Rectal smooth muscle tissue (tissue), 1 donor: Measurements from ENCODE around the gene C4orf50.

ENCODE experiments used
- H3K27ac ChIP-seq: one replicate; pipeline ENCODE4 v1.7.0; 2013; ENCODE audit warnings: low read depth, low read length, inconsistent platforms
- H3K27me3 ChIP-seq: one replicate; pipeline ENCODE4 v1.7.0; 2013; ENCODE audit warnings: low read length; ENCODE audit not compliant: control insufficient read depth, insufficient read depth
- H3K36me3 ChIP-seq: one replicate; pipeline ENCODE4 v1.7.0; 2013; ENCODE audit warnings: low read length; ENCODE audit not compliant: control insufficient read depth, insufficient read depth
- H3K4me1 ChIP-seq: one replicate; pipeline ENCODE4 v1.7.0; 2013; ENCODE audit warnings: low read length; ENCODE audit not compliant: control insufficient read depth, insufficient read depth
- H3K4me3 ChIP-seq: one replicate; pipeline ENCODE4 v1.7.0; 2013; ENCODE audit warnings: low read length
- H3K9ac ChIP-seq: one replicate; pipeline ENCODE4 v1.7.0; 2013; ENCODE audit warnings: low read length

C4orf50 gene

DNA sequence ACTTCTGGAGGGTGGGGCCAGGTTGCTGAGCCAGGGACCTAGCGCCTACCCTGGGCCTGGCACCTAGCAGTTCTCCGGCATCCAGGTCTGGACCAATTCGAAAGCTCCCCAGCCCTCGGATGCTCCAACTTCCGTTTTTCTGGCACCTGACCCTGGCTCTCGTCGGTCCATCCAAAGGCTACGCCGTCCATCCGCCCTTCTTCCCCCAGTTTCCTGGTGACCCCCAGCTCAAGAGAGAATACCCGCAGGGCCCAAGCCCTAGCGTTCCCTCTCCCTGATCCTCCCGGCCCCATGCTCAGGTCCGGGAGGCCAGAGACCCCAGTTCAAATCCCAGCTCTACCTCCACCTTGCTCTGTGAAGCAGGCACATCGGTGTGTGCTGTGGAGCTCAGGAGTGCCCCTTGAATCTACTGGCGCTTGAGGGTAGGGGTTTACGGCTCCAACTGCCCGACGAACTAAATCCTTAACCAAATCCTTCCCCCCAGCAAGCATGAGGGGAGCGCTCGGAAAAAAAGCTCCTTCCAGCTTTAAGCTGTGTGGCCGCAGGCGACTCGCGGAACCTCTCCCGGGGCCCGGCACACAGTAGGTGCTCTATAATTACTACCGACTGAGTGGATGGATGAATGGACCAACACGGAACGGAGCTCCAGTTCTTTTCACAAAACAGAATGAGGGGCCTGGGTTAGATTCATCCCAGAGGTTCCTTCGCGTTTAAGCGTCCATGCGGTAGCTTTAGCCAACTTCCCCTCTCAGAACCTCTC lies 126.5 kb downstream of the C4orf50 start:
- Histone ChIP-seq H3K27ac (no peak overlapping the region), H3K9ac (no peak overlapping the region), H3K4me1 (peaks cover 3% of the 10 kb centered on the region), H3K36me3 (no peaks in the 10 kb centered on the region), H3K27me3 (peaks cover 43% of the 10 kb centered on the region), H3K4me3 (no peak overlapping the region)

- Histone ChIP-seq H3K9ac (no peak overlapping the region), H3K4me3 (peak overlapping the region; percentile 23), H3K4me1 (peaks cover 3% of the 10 kb centered on the region), H3K27me3 (peaks cover 45% of the 10 kb centered on the region), H3K27ac (no peak overlapping the region), H3K36me3 (no peaks in the 10 kb centered on the region)
Measured at GRCh38 chr4:5890063-5890727, 128.0 kb downstream of the C4orf50 start.

GRCh38 chr4:5889002-5889696 lies 129.1 kb downstream of the C4orf50 start:
- Histone ChIP-seq H3K27ac (no peak overlapping the region), H3K4me3 (no peak overlapping the region), H3K36me3 (no peaks in the 10 kb centered on the region), H3K9ac (no peak overlapping the region), H3K27me3 (peaks cover 43% of the 10 kb centered on the region), H3K4me1 (peaks cover 3% of the 10 kb centered on the region)

DNA sequence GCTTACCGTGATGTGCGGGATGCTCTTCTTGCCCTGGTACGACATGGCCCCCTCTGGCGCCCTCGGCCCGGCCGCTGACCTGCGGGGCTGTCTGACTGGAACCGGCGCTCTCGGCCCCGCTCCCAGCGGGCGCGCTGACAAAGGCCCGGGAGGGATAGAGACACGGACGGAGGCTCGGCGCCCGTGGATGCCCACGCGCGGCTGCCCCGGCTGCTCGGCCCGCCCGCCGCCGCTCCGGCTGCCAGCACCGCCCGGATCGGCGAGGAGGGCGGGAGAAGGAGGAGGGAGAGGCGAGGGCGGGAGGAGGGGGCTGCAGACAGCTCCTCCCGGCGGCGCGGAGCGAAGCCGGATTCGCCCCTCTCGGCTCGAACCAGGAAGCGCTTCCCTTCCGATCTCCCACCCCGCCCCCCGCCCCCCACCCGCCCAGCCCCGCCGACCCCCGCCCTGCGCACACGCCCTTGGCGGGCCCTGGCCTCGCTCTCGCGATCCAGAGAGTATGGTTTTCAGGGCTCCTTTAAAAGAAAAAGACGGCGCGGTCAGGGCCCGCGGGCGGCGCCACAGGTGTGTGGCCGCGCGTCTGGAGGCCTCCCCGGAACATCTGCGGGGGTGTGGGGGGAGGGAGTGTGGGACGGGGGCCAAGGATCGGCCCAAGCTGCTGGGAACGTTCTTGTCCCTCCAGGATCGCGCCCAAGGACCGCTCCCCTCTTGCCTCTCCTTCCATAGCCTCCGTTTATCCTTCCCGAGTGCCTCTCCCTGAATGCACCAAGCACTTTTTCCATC lies 129.8 kb downstream of the C4orf50 start:
- H3K9ac ChIP-seq = no peak overlapping the region
- H3K4me1 ChIP-seq = peaks cover 3% of the 10 kb centered on the region
- peaks cover 37% of the 10 kb centered on the region for H3K27me3 ChIP-seq
- peak overlapping the region; percentile 36 for H3K4me3 ChIP-seq
- H3K36me3 ChIP-seq = no peaks in the 10 kb centered on the region
- no peak overlapping the region for H3K27ac ChIP-seq

DNA sequence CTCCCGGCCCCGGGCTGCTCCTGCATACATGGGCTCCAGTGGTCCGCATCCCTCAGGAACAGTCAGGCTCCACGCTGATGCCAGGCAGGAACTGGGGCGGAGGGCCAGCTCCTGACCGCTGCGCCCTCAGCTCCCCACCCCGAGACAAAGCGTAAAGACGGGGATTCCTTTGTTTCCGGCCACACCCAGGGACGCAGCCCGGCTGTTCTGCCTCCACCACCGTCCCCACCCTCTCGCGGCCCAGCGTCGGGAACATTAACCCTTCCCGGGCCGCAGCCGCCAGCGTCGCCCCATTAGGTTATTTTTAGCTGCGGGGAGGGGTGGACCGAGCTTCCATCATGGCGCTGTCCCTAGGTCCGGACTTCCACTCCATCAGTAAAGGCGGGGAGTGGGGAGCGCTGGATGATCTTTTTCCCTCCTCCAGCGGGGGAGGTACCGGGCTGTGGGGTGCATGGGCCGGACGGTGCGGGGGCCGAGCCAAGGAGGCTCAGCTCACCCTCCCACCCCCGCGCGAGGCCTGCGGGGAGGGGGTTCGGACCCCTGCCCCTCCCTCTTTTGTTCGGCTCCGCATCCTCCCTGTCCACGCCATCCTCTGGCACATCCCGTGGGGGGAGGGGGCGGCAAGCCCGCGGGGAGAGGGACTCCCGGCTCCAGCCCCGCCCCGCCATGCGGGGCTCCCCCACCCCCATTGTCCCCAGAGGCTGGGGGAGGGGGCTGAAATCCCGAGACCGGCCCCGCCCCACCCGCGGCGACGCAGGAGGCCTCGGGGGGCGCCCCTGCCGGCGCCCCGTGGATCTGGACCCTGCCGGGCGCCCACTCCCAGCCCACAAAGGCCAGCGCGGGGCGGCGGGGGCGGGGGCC lies 130.6 kb downstream of the C4orf50 start:
- Histone ChIP-seq H3K36me3 (no peaks in the 10 kb centered on the region), H3K4me3 (peak overlapping the region; percentile 36), H3K27me3 (peaks cover 34% of the 10 kb centered on the region), H3K27ac (no peak overlapping the region), H3K4me1 (peaks cover 3% of the 10 kb centered on the region), H3K9ac (no peak overlapping the region)

DNA sequence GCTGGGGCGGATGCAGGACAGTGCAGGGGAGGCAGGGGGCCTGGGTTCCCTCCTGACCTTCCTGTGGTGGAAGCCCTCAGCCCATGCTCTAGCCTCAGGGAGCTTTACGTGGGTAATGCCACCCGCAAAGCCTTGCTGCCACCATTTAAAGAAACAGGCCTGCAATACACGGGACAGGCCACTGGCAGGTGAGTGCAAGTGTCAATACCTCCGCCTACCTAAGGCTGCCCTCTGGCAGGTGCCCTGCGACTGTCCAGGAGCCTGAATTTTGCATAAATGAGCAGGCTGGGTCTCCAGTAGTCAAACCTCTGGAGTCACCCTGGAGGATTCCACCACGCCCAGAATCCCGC lies 131.2 kb downstream of the C4orf50 start:
- H3K4me1 ChIP-seq = peaks cover 3% of the 10 kb centered on the region
- H3K27ac ChIP-seq = no peak overlapping the region
- H3K27me3 ChIP-seq = peaks cover 34% of the 10 kb centered on the region
- H3K36me3 ChIP-seq = no peaks in the 10 kb centered on the region
- no peak overlapping the region for H3K9ac ChIP-seq
- H3K4me3 ChIP-seq = peak overlapping the region; percentile 36

DNA sequence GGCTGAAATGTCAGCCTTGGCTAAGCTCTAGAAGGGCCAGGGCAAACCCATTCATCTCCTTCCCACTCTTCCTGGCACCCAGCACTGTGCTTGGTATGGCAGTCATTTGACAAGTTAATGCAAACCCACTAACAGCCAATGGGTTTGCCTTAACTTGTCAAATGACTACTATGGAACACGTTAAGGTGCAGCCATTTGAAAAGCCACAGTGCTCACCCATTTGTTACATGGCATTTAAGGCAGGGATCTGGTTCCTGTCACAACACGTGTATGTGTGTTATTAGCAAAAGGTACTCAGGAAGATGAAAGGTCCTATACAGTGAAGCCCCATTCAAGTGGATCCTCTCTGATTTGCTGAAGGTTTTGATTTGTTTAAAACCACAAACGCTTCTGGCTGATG lies 132.5 kb downstream of the C4orf50 start:
- no peak overlapping the region for H3K4me3 ChIP-seq
- no peak overlapping the region for H3K27ac ChIP-seq
- H3K9ac ChIP-seq = no peak overlapping the region
- H3K4me1 ChIP-seq = peaks cover 3% of the 10 kb centered on the region
- no peaks in the 10 kb centered on the region for H3K36me3 ChIP-seq
- H3K27me3 ChIP-seq = peaks cover 23% of the 10 kb centered on the region

DNA sequence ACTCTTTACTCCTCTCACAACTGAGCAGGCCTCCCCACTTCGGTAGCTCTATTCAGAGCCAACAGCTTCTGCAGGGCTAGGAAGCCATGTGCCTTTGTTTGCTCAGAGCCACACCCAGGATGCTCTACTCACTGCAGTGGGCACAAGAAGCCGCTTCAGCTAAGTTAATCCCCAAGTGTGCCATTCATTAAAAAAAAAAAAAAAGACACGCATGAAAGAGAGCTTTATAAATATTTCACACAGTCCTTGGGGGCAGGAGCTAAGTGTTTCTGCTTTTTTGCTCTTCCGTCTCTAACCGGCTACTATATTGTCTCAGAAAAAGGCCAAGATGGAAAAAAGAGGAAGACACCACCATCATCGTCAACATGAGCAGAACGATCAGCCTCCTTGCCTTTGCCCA lies 133.4 kb downstream of the C4orf50 start:
- Histone ChIP-seq H3K4me1 (peaks cover 3% of the 10 kb centered on the region), H3K36me3 (no peaks in the 10 kb centered on the region), H3K27me3 (peaks cover 14% of the 10 kb centered on the region), H3K9ac (no peak overlapping the region), H3K27ac (no peak overlapping the region), H3K4me3 (no peak overlapping the region)

GRCh38 chr4:5883916-5884315 lies 134.3 kb downstream of the C4orf50 start:
- Histone ChIP-seq H3K27me3 (peaks cover 9% of the 10 kb centered on the region), H3K27ac (no peak overlapping the region), H3K4me3 (no peak overlapping the region), H3K36me3 (no peaks in the 10 kb centered on the region), H3K4me1 (peaks cover 3% of the 10 kb centered on the region), H3K9ac (no peak overlapping the region)

DNA sequence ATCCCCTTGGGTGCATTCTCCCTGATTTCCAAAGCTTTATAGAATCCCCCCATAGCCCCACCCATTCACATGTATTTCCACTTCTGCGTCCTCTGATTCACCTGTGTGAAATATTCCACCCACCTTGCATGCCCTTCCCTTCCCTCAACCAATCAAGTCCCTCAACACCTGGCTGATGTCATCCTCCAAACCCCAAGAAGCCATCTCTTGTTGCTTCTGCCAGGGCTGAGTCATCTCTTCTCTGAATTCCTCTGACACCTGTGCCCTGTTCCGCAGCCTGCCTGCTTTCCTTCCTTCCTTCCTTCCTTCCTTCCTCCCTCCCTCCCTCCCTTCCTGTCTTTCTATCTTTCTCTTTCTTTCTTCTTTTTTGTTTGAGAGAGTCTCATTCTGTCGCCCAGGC lies 135.3 kb downstream of the C4orf50 start:
- H3K27ac ChIP-seq = no peak overlapping the region
- no peak overlapping the region for H3K4me3 ChIP-seq
- peaks cover 4% of the 10 kb centered on the region for H3K27me3 ChIP-seq
- H3K4me1 ChIP-seq = peaks cover 3% of the 10 kb centered on the region
- H3K9ac ChIP-seq = no peak overlapping the region
- H3K36me3 ChIP-seq = no peaks in the 10 kb centered on the region

GRCh38 chr4:5881340-5881739 lies 136.9 kb downstream of the C4orf50 start:
- Histone ChIP-seq H3K27me3 (peaks cover 2% of the 10 kb centered on the region), H3K4me3 (no peak overlapping the region), H3K27ac (no peak overlapping the region), H3K9ac (no peak overlapping the region), H3K4me1 (no peaks in the 10 kb centered on the region), H3K36me3 (no peaks in the 10 kb centered on the region)
